ENCODE data around the gene PARN. TPM values are rescaled to one million over a fixed set of nuclear protein-coding genes. Genes with fewer than 3 reads are reported as not detected.

Gene PARN
- total RNA-seq, 1 experiment from 2014 or later = 57.8 TPM

DNA sequence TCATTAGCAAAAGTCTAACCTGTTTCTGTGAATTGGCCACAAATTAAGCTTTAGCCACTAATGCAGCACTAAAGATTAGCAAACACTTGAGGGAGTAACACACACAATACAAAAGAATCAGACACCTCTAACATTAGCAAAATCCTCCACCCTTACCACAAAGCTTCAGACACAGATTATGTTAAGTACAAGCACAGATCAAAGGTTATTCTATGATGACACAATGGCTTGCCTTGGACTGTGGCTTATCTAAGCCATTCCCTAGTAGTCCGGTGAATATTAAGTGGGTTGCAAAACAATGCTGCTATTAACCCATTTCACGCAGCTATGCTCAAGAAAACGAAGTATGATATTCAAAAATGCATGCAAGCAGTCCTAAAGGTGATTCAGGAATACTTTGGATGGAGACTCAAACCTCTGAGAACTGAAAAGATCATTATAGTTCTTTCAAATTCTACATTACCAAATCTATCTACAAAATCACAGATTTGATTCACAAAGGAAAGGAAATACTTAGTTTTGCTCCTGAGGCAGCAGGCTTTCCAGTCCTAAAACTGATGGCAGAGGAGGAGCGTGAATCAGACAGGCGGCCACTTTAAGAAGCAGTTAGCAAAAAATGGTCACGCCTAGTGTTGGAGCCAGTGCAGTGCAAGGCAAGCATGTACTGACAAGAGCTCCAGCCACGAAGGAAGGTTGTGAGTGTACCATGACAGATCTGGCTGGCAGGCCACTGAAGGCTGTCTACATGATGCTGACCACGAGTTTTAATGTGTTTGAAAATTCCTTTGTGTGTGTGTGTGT is 67.2 kb downstream of the PARN start:
- CTCF ChIA-PET = interaction anchor here (0.7 kb wide), 1 partner anchor 246 kb away, joined by 3 read pairs; no protein-coding TSS in a partner anchor
- TF ChIP-seq, protein P1, sequence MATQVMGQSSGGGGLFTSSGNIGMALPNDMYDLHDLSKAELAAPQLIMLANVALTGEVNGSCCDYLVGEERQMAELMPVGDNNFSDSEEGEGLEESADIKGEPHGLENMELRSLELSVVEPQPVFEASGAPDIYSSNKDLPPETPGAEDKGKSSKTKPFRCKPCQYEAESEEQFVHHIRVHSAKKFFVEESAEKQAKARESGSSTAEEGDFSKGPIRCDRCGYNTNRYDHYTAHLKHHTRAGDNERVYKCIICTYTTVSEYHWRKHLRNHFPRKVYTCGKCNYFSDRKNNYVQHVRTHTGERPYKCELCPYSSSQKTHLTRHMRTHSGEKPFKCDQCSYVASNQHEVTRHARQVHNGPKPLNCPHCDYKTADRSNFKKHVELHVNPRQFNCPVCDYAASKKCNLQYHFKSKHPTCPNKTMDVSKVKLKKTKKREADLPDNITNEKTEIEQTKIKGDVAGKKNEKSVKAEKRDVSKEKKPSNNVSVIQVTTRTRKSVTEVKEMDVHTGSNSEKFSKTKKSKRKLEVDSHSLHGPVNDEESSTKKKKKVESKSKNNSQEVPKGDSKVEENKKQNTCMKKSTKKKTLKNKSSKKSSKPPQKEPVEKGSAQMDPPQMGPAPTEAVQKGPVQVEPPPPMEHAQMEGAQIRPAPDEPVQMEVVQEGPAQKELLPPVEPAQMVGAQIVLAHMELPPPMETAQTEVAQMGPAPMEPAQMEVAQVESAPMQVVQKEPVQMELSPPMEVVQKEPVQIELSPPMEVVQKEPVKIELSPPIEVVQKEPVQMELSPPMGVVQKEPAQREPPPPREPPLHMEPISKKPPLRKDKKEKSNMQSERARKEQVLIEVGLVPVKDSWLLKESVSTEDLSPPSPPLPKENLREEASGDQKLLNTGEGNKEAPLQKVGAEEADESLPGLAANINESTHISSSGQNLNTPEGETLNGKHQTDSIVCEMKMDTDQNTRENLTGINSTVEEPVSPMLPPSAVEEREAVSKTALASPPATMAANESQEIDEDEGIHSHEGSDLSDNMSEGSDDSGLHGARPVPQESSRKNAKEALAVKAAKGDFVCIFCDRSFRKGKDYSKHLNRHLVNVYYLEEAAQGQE (IDR thresholded peaks at IDR 0.05; ENCODE audit: insufficient read depth in 1 of 2, low read depth in 2 of 2, low read length in 1 of 2) = no peak
- TF ChIP-seq, protein P2, sequence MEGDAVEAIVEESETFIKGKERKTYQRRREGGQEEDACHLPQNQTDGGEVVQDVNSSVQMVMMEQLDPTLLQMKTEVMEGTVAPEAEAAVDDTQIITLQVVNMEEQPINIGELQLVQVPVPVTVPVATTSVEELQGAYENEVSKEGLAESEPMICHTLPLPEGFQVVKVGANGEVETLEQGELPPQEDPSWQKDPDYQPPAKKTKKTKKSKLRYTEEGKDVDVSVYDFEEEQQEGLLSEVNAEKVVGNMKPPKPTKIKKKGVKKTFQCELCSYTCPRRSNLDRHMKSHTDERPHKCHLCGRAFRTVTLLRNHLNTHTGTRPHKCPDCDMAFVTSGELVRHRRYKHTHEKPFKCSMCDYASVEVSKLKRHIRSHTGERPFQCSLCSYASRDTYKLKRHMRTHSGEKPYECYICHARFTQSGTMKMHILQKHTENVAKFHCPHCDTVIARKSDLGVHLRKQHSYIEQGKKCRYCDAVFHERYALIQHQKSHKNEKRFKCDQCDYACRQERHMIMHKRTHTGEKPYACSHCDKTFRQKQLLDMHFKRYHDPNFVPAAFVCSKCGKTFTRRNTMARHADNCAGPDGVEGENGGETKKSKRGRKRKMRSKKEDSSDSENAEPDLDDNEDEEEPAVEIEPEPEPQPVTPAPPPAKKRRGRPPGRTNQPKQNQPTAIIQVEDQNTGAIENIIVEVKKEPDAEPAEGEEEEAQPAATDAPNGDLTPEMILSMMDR (IDR thresholded peaks at IDR 0.05) = no peak
- TF ChIP-seq TCF7L2 (IDR thresholded peaks at IDR 0.05; ENCODE audit: low read depth, low read length) = no peak
- no peak for TF ChIP-seq SIN3A (IDR thresholded peaks at IDR 0.05; ENCODE audit: borderline replicate concordance, insufficient read depth, low read depth, low read length)
- TF ChIP-seq POLR2AphosphoS5 (IDR thresholded peaks at IDR 0.05; ENCODE audit: low read depth, low read length) = no peak
- ATAC-seq = no peak
- Histone ChIP-seq H3K9me3 (ENCODE audit: control insufficient read depth, insufficient read depth, low read depth, low read length) (no peaks in the 10 kb centered on the region), H3K36me3 (ENCODE audit: control insufficient read depth, insufficient read depth, low read length) (no peaks in the 10 kb centered on the region), H3K27ac (ENCODE audit: low read length) (no peak overlapping the region), H3K4me1 (ENCODE audit: control insufficient read depth, insufficient read depth, low read length) (peaks cover 19% of the 10 kb centered on the region; the same call in 1 of the 2 replicates), H3K27me3 (ENCODE audit: control insufficient read depth, insufficient read depth, low read length) (no peaks in the 10 kb centered on the region), H3K4me3 (ENCODE audit: low read depth in 2 of 2, low read length in 2 of 2) (no peak overlapping the region)
- in situ Hi-C loops (cut with HindIII; ENCODE audit: low pct_unique_long_range_greater_than_20kb, low sequenced_read_pairs) = no loop called here
- intact Hi-C loops (cut with micrococcal nuclease; ENCODE audit: unreplicated experiment) = no loop called here
- POLR2A ChIA-PET = interaction anchor here (0.6 kb wide), 1 partner anchor 18 kb away, joined by 3 read pairs; no protein-coding TSS in a partner anchor
- BruUV-seq (replicated peaks) = no TSS peak
- no peak for DNase-seq (ENCODE audit: low read depth, low spot score)

DNA sequence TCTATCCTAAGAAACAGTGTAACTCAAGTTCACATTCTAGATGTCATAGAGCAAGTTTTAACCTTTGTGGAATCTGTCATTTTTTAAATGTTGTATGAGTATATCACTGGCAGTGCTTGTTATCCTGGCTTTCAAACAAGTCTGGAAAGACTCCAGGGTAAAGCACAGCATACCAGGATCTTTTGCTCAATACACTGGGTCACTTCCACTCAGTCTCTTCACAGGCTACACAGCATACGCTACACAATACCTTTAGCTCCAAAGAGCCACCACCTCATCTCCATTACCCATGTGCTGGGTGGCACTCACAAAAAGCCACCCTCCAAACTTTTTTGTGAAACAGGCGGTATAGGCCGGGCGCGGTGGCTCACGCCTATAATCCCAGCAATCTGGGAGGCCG is 69.5 kb downstream of the PARN start:
- H3K4me1 ChIP-seq (ENCODE audit: control insufficient read depth, insufficient read depth, low read length) = peaks cover 8% of the 10 kb centered on the region; the same call in 1 of the 2 replicates
- no TSS peak for BruUV-seq (replicated peaks)
- H3K36me3 ChIP-seq (ENCODE audit: control insufficient read depth, insufficient read depth, low read length) = no peaks in the 10 kb centered on the region
- H3K27ac ChIP-seq (ENCODE audit: low read length) = no peak overlapping the region
- no peak overlapping the region for H3K4me3 ChIP-seq (ENCODE audit: low read depth in 2 of 2, low read length in 2 of 2)
- intact Hi-C loops (cut with micrococcal nuclease; ENCODE audit: unreplicated experiment) (no loop called here), in situ Hi-C loops (cut with HindIII; ENCODE audit: low pct_unique_long_range_greater_than_20kb, low sequenced_read_pairs) (no loop called here)
- H3K9me3 ChIP-seq (ENCODE audit: control insufficient read depth, insufficient read depth, low read depth, low read length) = no peaks in the 10 kb centered on the region
- no peaks in the 10 kb centered on the region for H3K27me3 ChIP-seq (ENCODE audit: control insufficient read depth, insufficient read depth, low read length)
- ChIA-PET POLR2A (no interaction called here), CTCF (no interaction called here)
- TF ChIP-seq, protein P2 (IDR thresholded peaks at IDR 0.05) = no peak
- no peak for TF ChIP-seq POLR2AphosphoS5 (IDR thresholded peaks at IDR 0.05; ENCODE audit: low read depth, low read length)
- TF ChIP-seq SIN3A (IDR thresholded peaks at IDR 0.05; ENCODE audit: borderline replicate concordance, insufficient read depth, low read depth, low read length) = no peak
- TF ChIP-seq TCF7L2 (IDR thresholded peaks at IDR 0.05; ENCODE audit: low read depth, low read length) = no peak
- TF ChIP-seq, protein P1 (IDR thresholded peaks at IDR 0.05; ENCODE audit: insufficient read depth in 1 of 2, low read depth in 2 of 2, low read length in 1 of 2) = no peak
- DNase-seq (ENCODE audit: low read depth, low spot score) = no peak
- no peak for ATAC-seq
